Trophoblast cell (in vitro differentiated cells and primary cell): ENCODE data around the gene ITGAE.
"Not testable (repeated sequence)": the region's sequence is repeated elsewhere in the genome, so short reads cannot be mapped to it uniquely, and the experiment has no call there.

Experiments
- DNase-seq, 2 donors: peaks; one replicate each; pipeline ENCODE4 v3.0.0-alpha.2; 2016
- H2AFZ ChIP-seq: 2 replicates; pipeline ENCODE4 v1.6.1; 2013; ENCODE audit warnings: low read length, moderate library complexity, mild to moderate bottlenecking; ENCODE audit not compliant: insufficient read depth, poor library complexity
- H2AK5ac ChIP-seq: 2 replicates; pipeline ENCODE4 v1.6.1; 2013; ENCODE audit warnings: mild to moderate bottlenecking, low read length
- H2BK120ac ChIP-seq: 2 replicates; pipeline ENCODE4 v1.6.1; 2013; ENCODE audit warnings: low read length, mild to moderate bottlenecking, moderate library complexity; ENCODE audit not compliant: insufficient read depth, poor library complexity
- H2BK12ac ChIP-seq: 2 replicates; pipeline ENCODE4 v1.6.1; 2013; ENCODE audit warnings: mild to moderate bottlenecking, low read length, moderate library complexity
- H2BK5ac ChIP-seq: 2 replicates; pipeline ENCODE4 v1.6.1; 2013; ENCODE audit warnings: low read length, low read depth, moderate library complexity, mild to moderate bottlenecking; ENCODE audit not compliant: poor library complexity
- H3K14ac ChIP-seq: 2 replicates; pipeline ENCODE4 v1.6.1; 2013; ENCODE audit warnings: mild to moderate bottlenecking, low read length
- H3K18ac ChIP-seq: 2 replicates; pipeline ENCODE4 v1.6.1; 2013; ENCODE audit warnings: mild to moderate bottlenecking, low read length
- H3K23ac ChIP-seq: 2 replicates; pipeline ENCODE4 v1.6.1; 2013; ENCODE audit warnings: low read length
- H3K27ac ChIP-seq: 2 replicates; pipeline ENCODE4 v1.5.1; 2013; ENCODE audit warnings: low read depth, mild to moderate bottlenecking, inconsistent platforms, low read length, moderate library complexity
- H3K27me3 ChIP-seq: 2 replicates; pipeline ENCODE4 v1.6.1; 2013; ENCODE audit warnings: inconsistent platforms, mild to moderate bottlenecking, low read length, moderate library complexity; ENCODE audit not compliant: insufficient read depth
- H3K36me3 ChIP-seq, 2 experiments: 1 replicate in 1 of 2; 2 replicates in 1 of 2; pipeline ENCODE4 v1.6.1; 2013; ENCODE audit warnings: low read length in 2 of 2, mild to moderate bottlenecking in 2 of 2, moderate library complexity in 1 of 2; ENCODE audit not compliant: insufficient read depth in 2 of 2, control insufficient read depth in 1 of 2
- H3K4ac ChIP-seq: 2 replicates; pipeline ENCODE4 v1.6.1; 2013; ENCODE audit warnings: low read depth, mild to moderate bottlenecking, low read length, moderate library complexity
- H3K4me1 ChIP-seq, 2 experiments: 1 replicate in 1 of 2; 2 replicates in 1 of 2; pipeline ENCODE4 v1.6.1; 2013; ENCODE audit warnings: low read length in 2 of 2, mild to moderate bottlenecking in 2 of 2, moderate library complexity in 1 of 2; ENCODE audit not compliant: insufficient read depth in 2 of 2, control insufficient read depth in 1 of 2
- H3K4me2 ChIP-seq: 2 replicates; pipeline ENCODE4 v1.6.1; 2013; ENCODE audit warnings: inconsistent platforms, mild to moderate bottlenecking, low read length, moderate library complexity
- H3K4me3 ChIP-seq: 2 replicates; pipeline ENCODE4 v1.5.1; 2013; ENCODE audit warnings: mild to moderate bottlenecking, low read depth, low read length, inconsistent platforms
- H3K79me1 ChIP-seq: one replicate; pipeline ENCODE4 v1.6.1; 2013; ENCODE audit warnings: low read length
- H3K79me2 ChIP-seq: 2 replicates; pipeline ENCODE4 v1.6.1; 2013; ENCODE audit warnings: low read length, mild to moderate bottlenecking; ENCODE audit not compliant: control insufficient read depth, insufficient read depth, poor library complexity
- H3K9ac ChIP-seq: 2 replicates; pipeline ENCODE4 v1.6.1; 2013; ENCODE audit warnings: mild to moderate bottlenecking, low read length
- H3K9me3 ChIP-seq: 2 replicates; pipeline ENCODE4 v1.6.1; 2013; ENCODE audit warnings: low read depth, mild to moderate bottlenecking, control low read depth, inconsistent platforms, low read length; ENCODE audit not compliant: insufficient read depth
- H4K12ac ChIP-seq: 2 replicates; pipeline ENCODE4 v1.6.1; 2013; ENCODE audit warnings: low read depth, mild to moderate bottlenecking, low read length, moderate library complexity
- H4K8ac ChIP-seq: 2 replicates; pipeline ENCODE4 v1.6.1; 2013; ENCODE audit warnings: low read depth, mild to moderate bottlenecking, low read length, moderate library complexity
- H4K91ac ChIP-seq: one replicate; pipeline ENCODE4 v1.6.1; 2013; ENCODE audit warnings: low read depth, mild to moderate bottlenecking, low read length, moderate library complexity
- WGBS: extraction: QIAGEN DNeasy Blood & Tissue Kit; methylation state at CpG from one replicate; pipeline ENCODE4 v1.1.7; 2013; ENCODE audit warnings: missing lambda C conversion rate; ENCODE audit not compliant: insufficient read length, insufficient coverage; ENCODE audit errors: extremely low coverage; 5-methylcytosine and 5-hydroxymethylcytosine counted together

Gene ITGAE

DNA sequence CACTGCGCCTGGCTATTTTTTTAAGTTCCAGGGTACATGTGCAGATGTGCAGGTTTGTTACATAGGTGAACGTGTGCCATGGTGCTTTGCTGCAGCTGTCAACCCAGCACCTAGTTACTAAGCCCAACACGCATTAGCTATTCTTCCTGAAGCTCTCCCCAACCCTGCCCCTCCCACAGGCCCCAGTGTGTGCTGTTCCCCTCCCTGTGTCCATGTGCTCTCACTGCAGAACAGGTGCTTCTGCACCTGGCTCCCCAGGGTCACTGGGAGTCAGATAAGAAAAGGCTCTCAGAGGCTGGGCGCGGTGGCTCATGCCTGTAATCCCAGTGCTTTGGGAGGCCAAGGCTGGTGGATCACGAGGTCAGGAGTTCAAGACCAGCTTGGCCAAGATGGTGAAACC, 71.1 kb downstream of the ITGAE start:
- H3K9me3 ChIP-seq: no peaks in the 10 kb centered on the region
- H2BK5ac ChIP-seq: no peak overlapping the region
- no peak overlapping the region for H3K14ac ChIP-seq
- H3K4me1 ChIP-seq: peaks cover 6% of the 10 kb centered on the region in 2 experiments
- H2AFZ ChIP-seq: no peak overlapping the region
- no peak overlapping the region for H4K12ac ChIP-seq
- no peak overlapping the region for H3K23ac ChIP-seq
- H3K9ac ChIP-seq: no peak overlapping the region
- H3K4me2 ChIP-seq: no peak overlapping the region
- H3K27me3 ChIP-seq: no peaks in the 10 kb centered on the region
- no peak overlapping the region for H2BK12ac ChIP-seq
- H4K91ac ChIP-seq: no peak overlapping the region
- H3K4me3 ChIP-seq: no peak overlapping the region
- peaks cover 7 to 16% of the 10 kb centered on the region in 2 experiments for H3K36me3 ChIP-seq
- peaks cover 3% of the 10 kb centered on the region for H3K79me1 ChIP-seq
- no CpG with 5 or more reads among the region's 6 CpGs for WGBS
- H2AK5ac ChIP-seq: no peak overlapping the region
- DNase-seq: no peak
- no peak overlapping the region for H3K18ac ChIP-seq
- no peak overlapping the region for H2BK120ac ChIP-seq
- no peak overlapping the region for H4K8ac ChIP-seq
- no peaks in the 10 kb centered on the region for H3K79me2 ChIP-seq
- no peak overlapping the region for H3K4ac ChIP-seq
- H3K27ac ChIP-seq: no peak overlapping the region

DNA sequence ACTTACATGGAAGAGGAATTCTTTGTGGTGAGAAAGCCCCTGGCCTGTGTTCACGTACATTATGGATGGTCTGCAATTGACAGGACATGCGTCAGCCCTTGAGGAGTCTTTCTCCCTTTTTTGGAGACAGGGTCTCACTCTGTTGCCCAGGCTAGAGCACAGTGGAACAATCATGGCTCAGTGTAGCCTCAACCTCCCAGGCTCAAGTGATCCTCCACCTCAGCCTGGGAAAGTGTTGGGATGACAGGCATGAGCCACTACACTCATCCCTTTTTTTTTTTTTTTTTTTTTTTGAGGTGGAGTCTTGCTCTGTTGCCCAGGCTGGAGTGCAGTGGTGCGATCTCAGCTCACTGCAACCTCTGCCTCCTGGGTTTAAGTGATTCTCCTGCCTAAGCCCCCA, 72.9 kb downstream of the ITGAE start:
- not testable (repeated sequence) for H3K4ac ChIP-seq, H3K27ac ChIP-seq, H2BK12ac ChIP-seq, H2AK5ac ChIP-seq, H3K9me3 ChIP-seq, H3K4me2 ChIP-seq, H3K18ac ChIP-seq, H3K27me3 ChIP-seq, DNase-seq, H3K4me3 ChIP-seq, H3K14ac ChIP-seq, H2BK120ac ChIP-seq, H2AFZ ChIP-seq, H4K91ac ChIP-seq, H2BK5ac ChIP-seq, H4K12ac ChIP-seq, H4K8ac ChIP-seq, H3K9ac ChIP-seq, H3K23ac ChIP-seq
- peaks cover 7 to 16% of the 10 kb centered on the region in 2 experiments for H3K36me3 ChIP-seq
- H3K79me2 ChIP-seq: peaks cover 15% of the 10 kb centered on the region
- H3K4me1 ChIP-seq: peaks cover 10 to 11% of the 10 kb centered on the region in 2 experiments
- WGBS: no CpG with 5 or more reads among the region's 3 CpGs
- H3K79me1 ChIP-seq: peaks cover 11% of the 10 kb centered on the region

DNA sequence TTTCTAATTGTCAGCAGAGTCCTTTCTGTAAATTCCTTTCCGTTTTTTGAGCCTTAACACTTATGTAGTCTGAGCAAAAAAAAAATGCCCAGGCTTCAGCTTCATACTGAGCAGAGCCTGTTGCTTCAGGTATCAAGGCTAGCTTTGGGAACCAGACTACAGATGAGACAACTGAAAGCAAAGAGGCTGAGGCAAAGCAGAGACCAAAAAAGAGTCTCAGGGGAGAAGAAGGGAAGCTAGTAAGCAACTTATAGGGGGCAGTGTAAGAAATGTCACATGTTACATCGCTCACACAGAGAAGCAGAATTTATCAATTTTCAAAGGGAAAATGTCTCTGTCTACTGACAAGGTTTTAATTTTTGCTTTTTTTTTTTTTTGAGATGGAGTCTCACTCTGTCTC, 73.9 kb downstream of the ITGAE start:
- H2BK12ac ChIP-seq: no peak overlapping the region
- H3K27ac ChIP-seq: no peak overlapping the region
- H3K18ac ChIP-seq: no peak overlapping the region
- H3K36me3 ChIP-seq: peaks cover 7 to 16% of the 10 kb centered on the region in 2 experiments
- H4K12ac ChIP-seq: no peak overlapping the region
- H3K9me3 ChIP-seq: no peaks in the 10 kb centered on the region
- H3K4ac ChIP-seq: no peak overlapping the region
- no CpG with 5 or more reads among the region's 2 CpGs for WGBS
- H2AFZ ChIP-seq: no peak overlapping the region
- no peak for DNase-seq
- peaks cover 12 to 13% of the 10 kb centered on the region in 2 experiments for H3K4me1 ChIP-seq
- peaks cover 11% of the 10 kb centered on the region for H3K79me1 ChIP-seq
- no peak overlapping the region for H3K9ac ChIP-seq
- no peak overlapping the region for H2BK120ac ChIP-seq
- H3K79me2 ChIP-seq: peaks cover 15% of the 10 kb centered on the region
- H2AK5ac ChIP-seq: no peak overlapping the region
- no peak overlapping the region for H2BK5ac ChIP-seq
- H3K27me3 ChIP-seq: no peaks in the 10 kb centered on the region
- no peak overlapping the region for H3K4me3 ChIP-seq
- H4K8ac ChIP-seq: no peak overlapping the region
- H3K14ac ChIP-seq: no peak overlapping the region
- H3K23ac ChIP-seq: no peak overlapping the region
- no peak overlapping the region for H3K4me2 ChIP-seq
- no peak overlapping the region for H4K91ac ChIP-seq

DNA sequence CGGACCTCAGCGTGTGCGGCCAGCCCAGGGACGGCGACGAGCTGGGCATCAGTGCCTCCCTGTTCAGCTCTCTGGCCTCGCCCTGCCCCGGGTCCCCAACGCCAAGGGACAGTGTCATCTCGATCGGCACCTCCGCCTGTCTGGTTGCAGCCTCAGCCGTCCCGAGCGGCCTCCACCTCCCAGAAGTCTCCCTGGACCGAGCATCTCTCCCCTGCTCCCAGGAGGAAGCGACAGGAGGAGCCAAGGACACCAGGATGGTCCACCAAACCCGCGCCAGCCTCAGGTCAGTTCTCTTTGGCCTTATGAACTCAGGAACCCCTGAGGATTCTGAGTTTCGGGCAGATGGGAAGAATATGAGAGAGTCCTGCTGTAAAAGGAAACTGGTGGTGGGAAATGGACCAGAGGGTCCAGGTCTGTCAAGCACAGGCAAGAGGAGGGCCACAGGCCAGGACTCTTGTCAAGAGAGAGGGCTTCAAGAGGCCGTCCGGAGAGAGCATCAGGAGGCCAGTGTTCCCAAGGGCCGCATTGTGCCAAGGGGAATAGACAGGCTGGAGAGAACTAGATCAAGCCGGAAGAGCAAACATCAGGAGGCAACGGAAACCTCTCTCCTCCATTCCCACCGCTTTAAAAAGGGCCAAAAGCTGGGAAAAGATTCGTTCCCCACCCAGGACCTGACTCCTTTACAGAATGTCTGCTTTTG, 76.5 kb downstream of the ITGAE start:
- Histone ChIP-seq H3K4me3 (peak overlapping the region; percentile 93), H3K9ac (peak overlapping the region; percentile 29), H3K14ac (peak overlapping the region; percentile 78), H2BK12ac (no peak overlapping the region), H2AK5ac (peak overlapping the region; percentile 36), H2BK5ac (no peak overlapping the region), H3K4me1 (peaks cover 6 to 7% of the 10 kb centered on the region in 2 experiments), H3K18ac (peak overlapping the region; percentile 84), H3K27me3 (no peaks in the 10 kb centered on the region), H3K27ac (no peak overlapping the region), H3K79me1 (peaks cover 9% of the 10 kb centered on the region), H4K91ac (peak overlapping the region; percentile 63), H3K36me3 (peaks cover 7 to 18% of the 10 kb centered on the region in 2 experiments), H3K79me2 (peaks cover 15% of the 10 kb centered on the region), H3K23ac (no peak overlapping the region), H3K4ac (peak overlapping the region; percentile 16), H2BK120ac (no peak overlapping the region), H4K12ac (peak overlapping the region; percentile 45), H3K4me2 (peak overlapping the region; percentile 69), H3K9me3 (no peaks in the 10 kb centered on the region), H4K8ac (peak overlapping the region; percentile 85), H2AFZ (peak overlapping the region; percentile 86)
- WGBS: no CpG with 5 or more reads among the region's 27 CpGs
- no peak for DNase-seq
